ENCODE results near the gene PAX7.

DNA sequence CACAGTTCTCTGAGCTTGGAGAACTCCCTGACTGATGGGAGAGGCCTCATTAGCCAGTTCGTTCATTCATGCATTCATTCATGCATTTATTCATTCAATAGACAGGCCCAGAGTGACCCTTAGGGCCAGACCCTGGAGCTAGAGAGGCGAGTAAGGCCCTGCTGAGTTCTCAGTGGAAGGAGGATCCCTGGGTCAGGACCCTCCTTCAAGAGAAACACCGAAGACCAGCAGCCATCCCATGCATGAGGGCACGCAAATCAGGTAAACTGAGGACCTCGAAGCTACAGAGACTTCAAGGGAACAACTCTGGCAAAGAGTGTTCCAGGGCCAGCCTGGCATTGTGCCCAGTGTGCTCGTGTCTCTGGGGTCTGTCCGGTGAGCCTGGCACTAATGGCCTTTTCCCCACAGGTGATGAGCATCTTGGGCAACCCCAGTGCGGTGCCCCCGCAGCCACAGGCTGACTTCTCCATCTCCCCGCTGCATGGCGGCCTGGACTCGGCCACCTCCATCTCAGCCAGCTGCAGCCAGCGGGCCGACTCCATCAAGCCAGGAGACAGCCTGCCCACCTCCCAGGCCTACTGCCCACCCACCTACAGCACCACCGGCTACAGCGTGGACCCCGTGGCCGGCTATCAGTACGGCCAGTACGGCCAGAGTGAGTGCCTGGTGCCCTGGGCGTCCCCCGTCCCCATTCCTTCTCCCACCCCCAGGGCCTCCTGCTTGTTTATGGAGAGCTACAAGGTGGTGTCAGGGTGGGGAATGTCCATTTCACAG lies 104.8 kb downstream of the PAX7 start:
- TF ChIP-seq POLR2AphosphoS5 (IDR thresholded peaks at IDR 0.05; ENCODE audit: low read depth, low read length) (no peak), TEAD4 (IDR thresholded peaks at IDR 0.05; ENCODE audit: borderline replicate concordance, insufficient read depth) (no peak), CTCF (IDR thresholded peaks at IDR 0.05) (no peak), GATA2 (CRISPR knock-in tag; IDR thresholded peaks at IDR 0.05) (no peak), TCF12 (IDR thresholded peaks at IDR 0.05) (no peak), ELF1 (IDR thresholded peaks at IDR 0.05) (no peak), SIN3A (IDR thresholded peaks at IDR 0.05; ENCODE audit: borderline replicate concordance, low read depth, low read length) (no peak), JUND (IDR thresholded peaks at IDR 0.05) (no peak), EP300 (IDR thresholded peaks at IDR 0.05; ENCODE audit: borderline replicate concordance in 1 of 2, low read depth in 1 of 2, low read length in 1 of 2) (no peak)
- TF ChIP-seq, protein P1, sequence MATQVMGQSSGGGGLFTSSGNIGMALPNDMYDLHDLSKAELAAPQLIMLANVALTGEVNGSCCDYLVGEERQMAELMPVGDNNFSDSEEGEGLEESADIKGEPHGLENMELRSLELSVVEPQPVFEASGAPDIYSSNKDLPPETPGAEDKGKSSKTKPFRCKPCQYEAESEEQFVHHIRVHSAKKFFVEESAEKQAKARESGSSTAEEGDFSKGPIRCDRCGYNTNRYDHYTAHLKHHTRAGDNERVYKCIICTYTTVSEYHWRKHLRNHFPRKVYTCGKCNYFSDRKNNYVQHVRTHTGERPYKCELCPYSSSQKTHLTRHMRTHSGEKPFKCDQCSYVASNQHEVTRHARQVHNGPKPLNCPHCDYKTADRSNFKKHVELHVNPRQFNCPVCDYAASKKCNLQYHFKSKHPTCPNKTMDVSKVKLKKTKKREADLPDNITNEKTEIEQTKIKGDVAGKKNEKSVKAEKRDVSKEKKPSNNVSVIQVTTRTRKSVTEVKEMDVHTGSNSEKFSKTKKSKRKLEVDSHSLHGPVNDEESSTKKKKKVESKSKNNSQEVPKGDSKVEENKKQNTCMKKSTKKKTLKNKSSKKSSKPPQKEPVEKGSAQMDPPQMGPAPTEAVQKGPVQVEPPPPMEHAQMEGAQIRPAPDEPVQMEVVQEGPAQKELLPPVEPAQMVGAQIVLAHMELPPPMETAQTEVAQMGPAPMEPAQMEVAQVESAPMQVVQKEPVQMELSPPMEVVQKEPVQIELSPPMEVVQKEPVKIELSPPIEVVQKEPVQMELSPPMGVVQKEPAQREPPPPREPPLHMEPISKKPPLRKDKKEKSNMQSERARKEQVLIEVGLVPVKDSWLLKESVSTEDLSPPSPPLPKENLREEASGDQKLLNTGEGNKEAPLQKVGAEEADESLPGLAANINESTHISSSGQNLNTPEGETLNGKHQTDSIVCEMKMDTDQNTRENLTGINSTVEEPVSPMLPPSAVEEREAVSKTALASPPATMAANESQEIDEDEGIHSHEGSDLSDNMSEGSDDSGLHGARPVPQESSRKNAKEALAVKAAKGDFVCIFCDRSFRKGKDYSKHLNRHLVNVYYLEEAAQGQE (IDR thresholded peaks at IDR 0.05; ENCODE audit: low read depth, low read length), result no peak
- TF ChIP-seq, protein P2, sequence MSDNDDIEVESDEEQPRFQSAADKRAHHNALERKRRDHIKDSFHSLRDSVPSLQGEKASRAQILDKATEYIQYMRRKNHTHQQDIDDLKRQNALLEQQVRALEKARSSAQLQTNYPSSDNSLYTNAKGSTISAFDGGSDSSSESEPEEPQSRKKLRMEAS (IDR thresholded peaks at IDR 0.05; ENCODE audit: low read depth), result no peak

Data from SK-N-SH (cell line).